Measurements from ENCODE around the gene NKD2. TPM values are rescaled to one million over a fixed set of nuclear protein-coding genes. Genes with fewer than 3 reads are reported as not detected.
"Not testable (repeated sequence)": the region's sequence is repeated elsewhere in the genome, so short reads cannot be mapped to it uniquely, and the experiment has no call there.

Gene NKD2, protein sequence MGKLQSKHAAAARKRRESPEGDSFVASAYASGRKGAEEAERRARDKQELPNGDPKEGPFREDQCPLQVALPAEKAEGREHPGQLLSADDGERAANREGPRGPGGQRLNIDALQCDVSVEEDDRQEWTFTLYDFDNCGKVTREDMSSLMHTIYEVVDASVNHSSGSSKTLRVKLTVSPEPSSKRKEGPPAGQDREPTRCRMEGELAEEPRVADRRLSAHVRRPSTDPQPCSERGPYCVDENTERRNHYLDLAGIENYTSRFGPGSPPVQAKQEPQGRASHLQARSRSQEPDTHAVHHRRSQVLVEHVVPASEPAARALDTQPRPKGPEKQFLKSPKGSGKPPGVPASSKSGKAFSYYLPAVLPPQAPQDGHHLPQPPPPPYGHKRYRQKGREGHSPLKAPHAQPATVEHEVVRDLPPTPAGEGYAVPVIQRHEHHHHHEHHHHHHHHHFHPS
- polyA plus RNA-seq (ENCODE audit: insufficient read length), result 15.6 TPM
- long read RNA-seq, donor 1, partial matches to known transcripts, result 0 of 7 reads
- long read RNA-seq, donor 1, other reads (novel, unspliced or antisense), result 0 of 7 reads
- long read RNA-seq, donor 2, result 0 reads
- long read RNA-seq, donor 3, partial matches to known transcripts, result 0 of 1 reads
- long read RNA-seq, donor 3, other reads (novel, unspliced or antisense), result 0 of 1 reads
- long read RNA-seq, donor 4, result 0 reads
- long read RNA-seq, donor 5, transcript NKD2-202 (10 exons, 2,155 nt), result major isoform, 5 of 6 reads
- long read RNA-seq, donor 5, partial matches to known transcripts, result 0 of 6 reads
- long read RNA-seq, donor 5, other reads (novel, unspliced or antisense), result 0 of 6 reads
- long read RNA-seq, donor 6, partial matches to known transcripts, result 0 of 1 reads
- long read RNA-seq, donor 6, other reads (novel, unspliced or antisense), result 0 of 1 reads
- long read RNA-seq, donor 7, partial matches to known transcripts, result 0 of 6 reads
- long read RNA-seq, donor 7, other reads (novel, unspliced or antisense), result 0 of 6 reads
- long read RNA-seq, donor 8, partial matches to known transcripts, result 0 of 1 reads
- long read RNA-seq, donor 8, other reads (novel, unspliced or antisense), result 0 of 1 reads

DNA sequence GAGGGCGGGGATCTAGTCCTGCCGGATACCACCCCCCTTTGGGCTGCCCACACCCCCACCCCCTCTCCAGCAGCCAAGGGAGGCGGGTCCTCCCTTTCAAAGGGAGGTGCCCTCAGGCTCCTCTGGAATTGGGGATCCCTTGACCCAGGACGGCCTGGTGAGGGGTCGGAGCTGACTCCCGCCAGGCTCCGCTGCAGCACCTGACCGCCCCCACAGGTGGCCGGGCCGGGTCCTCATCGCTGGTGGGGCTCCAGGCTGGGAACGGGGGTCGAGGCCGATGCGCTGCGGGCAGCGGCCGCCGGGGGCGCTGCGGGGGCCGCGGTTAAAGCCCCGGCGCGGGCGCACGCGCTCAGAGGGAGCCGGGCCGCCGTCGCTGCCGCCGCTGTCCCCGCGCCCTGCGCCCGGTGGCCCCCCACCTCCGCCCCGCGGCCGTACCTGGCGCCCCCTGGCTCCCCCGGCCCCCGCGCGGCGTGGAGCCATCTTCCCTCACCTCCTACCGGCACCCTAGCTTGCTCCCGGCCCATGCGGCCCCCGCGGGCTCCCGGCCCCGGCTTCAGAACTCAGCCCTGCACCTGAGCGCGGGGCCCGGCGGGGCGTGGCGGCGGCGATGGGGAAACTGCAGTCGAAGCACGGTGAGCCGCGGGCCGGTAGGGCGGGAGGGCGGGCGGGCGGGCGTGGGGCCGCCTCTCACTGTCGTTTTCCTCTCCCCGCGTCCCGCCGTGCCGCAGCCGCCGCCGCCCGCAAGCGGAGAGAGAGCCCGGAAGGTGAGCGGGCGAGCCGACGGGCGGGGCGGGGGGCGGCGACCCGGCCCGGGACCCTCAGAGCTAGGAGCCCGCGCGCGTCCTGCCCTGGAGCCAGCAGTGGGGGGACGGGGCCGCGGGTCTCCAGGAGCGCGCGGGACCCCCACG is at the start of gene NKD2:
TSS of gene NKD2 (plus strand) at position 352 of the 908 bp plus-strand sequence. CDS start at position 608, 256 bp downstream.
- DNase-seq, result peak; percentile 47

DNA sequence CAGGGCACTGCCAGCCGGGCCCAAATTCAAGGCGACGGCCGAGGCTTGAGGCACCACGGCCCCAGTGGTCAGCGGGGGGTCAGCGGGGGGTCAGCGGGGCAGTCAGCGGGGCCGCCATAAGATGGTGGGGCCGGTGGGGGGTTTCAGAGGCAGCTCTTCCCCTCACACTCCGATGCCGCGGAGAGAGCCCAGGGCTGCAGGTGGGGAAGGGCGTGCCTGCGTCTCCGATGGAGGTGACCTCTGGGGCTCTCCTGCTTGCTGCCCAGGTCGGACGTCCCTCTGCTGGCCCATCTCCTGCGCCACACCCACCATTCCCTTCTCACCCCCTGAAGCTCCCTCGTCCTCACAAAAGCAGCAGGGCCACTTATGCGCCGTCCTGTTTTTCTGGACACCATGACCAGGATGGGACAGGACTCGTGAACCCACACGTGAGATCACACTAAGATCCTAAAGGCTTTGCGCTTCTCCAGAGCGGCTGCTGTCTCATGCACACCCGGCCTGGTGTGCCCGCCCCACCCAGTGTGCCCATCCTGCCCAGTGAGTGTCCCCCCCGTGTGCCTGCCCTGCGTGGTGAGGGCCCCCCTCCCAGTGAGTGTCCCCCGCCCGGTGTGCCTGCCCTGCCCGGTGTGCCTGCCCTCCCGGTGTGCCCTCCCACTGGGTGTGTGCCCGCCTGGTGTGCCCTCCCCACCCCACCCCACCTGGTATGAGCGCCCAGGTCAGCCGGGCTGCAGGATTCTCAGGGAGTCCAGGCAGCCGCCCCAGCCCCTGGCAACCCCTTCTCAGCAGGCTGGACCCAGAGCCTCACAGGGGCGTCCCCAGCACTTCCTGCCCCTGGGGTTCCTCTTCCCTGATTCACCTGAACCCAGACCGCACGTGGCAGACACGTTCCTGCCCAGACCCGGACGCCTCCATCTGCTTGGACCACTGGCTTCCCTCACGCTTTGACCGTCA is 48.7 kb upstream of the NKD2 start:
- no peak for DNase-seq

DNA sequence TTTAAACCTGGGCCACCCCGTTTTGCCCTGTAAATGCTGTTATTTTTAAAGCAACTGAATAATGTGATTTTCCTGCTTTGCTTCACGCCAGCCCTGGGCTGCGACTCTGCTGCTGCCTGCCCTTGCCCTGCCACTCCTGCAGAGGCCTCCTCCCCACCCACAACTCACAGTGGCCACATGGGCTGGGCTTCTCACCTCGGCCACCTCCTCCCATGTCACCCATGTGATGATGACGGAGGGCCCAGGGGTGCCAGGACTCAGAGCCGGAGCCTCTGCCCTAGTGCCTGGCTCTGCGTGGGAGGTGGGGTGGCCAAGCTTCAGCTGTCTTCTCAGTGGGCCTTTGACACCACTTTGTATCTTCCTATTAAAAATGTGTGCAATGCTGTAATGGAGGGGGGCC is 48.1 kb upstream of the NKD2 start:
- DNase-seq, result no peak

DNA sequence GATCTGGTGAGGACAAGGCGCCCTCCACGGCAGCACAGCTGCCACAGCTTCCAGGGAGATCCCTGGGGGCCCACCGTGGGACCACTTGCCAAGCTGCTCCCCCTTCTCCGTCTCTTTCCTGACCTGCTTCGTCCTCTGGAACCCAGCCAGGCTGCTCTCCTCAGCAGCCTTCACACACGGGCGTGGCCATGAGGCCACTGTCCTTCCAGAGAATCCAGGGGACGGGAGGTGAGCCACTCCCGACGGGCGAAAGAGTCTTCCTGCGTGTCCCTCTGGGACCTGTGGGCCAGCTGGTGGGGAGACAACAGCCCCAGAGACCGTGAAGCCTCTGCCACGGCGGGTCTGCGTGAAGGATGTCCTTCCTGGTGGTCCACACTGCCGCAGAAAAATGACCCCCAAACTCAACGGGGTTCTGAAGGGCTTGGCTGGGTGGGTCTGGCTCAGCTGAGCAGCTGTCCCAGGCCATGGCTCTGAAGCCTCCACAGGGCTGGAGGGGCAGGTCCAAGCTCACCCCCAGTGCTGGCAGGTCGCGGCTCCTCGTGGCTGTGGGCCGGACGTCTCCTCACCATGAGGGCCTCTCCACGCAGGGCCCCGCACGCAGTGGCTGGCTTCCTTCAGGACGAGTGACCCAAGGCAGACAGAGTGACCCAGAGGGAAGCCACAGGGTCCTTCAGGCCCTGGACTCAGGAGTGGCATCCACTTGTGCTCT is 47.4 kb upstream of the NKD2 start:
- no peak for DNase-seq

DNA sequence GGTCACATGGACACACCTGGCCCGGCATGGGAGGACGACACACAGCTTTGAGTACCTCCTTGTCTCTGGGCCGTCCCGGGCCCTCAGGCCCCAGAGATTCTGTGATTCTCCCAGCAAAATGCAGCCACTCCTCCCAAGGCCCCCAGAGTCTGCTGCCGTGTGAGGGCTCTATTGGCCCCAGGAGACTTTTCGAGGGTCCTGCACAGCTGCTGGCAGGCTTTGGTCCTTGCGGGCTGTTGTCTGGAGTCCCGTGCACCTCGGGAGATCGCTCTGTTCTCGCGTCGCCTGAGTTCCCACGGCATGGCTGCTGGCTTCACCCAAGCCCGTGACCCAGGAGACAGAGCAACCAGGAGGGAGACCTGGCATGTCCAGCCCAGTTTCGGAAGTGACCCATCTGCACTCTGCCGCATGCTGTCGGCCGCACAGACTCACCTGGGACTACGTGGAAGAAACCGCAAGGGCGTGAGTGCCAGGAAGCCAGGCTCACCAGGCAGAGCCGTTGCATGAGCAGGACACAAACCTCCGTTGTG is 46.8 kb upstream of the NKD2 start:
- no peak for DNase-seq

DNA sequence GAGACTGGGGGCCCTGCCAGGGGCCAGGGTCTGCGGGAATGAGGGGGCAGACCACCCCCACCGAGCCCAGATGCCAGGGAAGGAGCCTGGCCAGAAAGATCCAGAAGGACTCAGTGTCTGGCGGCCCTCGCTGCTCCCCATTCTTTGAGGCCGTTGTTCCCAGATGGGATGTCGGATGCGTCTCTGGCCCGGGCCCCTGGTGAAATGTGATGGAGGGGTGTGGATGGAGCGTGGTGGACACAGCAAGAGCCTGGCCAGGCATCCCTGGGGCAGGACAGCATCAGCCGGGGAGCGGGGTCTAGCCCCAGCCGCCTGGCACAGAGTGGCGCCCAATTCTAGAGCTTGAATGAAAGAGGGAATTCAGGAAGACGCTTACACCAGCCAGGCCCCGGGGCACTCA is 46.2 kb upstream of the NKD2 start:
- no peak for DNase-seq

DNA sequence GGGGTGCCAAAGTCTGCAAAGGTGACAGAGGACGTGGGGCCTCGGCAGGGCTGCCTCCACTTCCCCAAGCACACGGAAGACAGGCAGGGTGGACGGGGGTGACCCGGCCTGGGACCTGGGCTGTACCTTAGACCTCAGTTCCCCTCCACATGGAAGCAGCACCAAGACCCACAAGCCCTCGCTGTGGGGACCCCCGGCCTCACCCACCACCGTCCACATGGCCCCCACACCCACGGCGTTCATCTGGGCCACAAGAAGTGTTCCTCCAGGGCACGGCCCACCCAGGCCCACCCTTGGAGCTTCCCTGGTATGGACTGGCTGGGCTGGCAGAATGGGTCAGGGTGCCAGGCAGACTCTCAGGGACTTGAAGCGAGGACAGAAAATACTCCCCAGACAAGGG is 45.8 kb upstream of the NKD2 start:
- no peak for DNase-seq

DNA sequence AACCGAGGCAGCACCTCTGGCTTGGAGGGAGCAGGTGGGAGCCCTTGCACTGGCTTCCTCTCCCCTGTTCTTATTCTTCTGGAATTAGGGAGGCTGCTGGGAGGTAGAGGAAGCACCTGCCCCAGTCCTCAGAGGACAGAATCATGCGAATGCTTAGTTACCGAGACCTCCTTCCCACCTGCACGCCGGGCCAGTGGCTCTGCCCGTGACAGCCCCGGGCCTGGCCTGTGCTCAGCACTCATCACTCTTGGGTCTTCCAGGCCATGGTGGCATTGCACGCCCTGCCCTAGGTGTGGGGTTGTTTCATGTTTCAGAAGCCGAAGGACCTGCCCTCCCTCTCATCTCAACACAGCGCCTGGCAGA is 45.3 kb upstream of the NKD2 start:
- no peak for DNase-seq

DNA sequence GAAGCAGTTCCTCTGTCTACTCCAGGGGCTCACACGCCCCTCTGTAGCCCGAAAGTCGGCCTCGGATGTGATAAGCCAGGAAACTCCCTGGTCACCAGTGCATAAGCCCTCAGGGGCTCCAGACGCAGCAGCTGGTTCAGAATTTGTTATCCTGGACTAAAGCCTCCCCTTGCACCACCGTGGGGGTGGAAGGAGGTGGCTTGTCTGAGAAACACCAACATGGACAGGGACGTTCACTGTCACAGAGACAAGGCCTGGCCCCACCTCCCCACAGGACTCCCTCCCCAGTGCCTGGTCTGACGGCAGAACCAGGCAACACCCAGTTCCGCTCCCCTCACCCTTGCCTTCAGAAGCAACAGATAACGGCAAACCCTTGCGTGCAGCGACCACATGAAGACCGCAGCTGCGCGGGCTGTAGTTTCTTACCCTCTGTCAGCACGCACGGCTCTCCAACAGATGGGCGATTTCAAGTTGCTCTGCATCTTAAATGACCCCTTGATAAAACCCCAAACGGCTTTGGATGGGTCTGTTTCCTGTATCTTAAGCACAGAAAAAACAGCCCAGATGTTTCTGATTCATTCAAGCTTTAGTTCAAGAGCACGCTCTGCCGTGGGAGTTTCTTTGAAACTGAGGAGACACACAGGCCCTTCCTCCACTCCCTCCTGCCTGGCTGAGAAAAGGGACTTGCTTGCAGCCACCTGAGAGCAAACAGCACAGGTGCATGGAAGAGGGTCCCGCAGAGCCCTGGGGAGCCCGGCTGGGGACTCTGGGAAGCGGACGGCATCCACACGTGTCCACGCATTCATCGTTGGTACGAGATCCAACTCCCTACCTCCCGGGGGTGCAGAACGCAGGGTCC is 44.7 kb upstream of the NKD2 start:
- peak; percentile 71 for DNase-seq

DNA sequence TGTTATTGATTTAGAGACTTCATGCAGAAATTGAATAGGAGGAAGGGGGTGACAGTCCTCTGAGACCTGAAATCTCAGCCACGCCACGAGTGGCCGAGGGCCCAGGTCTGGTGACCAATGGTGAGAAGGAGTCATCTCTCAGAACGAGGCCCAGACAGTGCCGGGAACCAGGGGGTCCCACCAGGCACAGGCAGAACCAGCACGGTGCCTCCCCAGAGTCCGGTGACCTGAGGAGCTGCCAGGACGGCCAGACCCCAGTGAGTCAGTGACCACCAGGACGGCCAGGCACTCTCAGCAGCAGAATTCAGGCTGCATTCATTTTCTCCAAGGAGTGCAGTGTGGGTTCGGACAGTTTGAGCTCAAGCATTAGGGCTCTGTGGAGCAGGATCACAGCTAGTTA is 43.8 kb upstream of the NKD2 start:
- no peak for DNase-seq

DNA sequence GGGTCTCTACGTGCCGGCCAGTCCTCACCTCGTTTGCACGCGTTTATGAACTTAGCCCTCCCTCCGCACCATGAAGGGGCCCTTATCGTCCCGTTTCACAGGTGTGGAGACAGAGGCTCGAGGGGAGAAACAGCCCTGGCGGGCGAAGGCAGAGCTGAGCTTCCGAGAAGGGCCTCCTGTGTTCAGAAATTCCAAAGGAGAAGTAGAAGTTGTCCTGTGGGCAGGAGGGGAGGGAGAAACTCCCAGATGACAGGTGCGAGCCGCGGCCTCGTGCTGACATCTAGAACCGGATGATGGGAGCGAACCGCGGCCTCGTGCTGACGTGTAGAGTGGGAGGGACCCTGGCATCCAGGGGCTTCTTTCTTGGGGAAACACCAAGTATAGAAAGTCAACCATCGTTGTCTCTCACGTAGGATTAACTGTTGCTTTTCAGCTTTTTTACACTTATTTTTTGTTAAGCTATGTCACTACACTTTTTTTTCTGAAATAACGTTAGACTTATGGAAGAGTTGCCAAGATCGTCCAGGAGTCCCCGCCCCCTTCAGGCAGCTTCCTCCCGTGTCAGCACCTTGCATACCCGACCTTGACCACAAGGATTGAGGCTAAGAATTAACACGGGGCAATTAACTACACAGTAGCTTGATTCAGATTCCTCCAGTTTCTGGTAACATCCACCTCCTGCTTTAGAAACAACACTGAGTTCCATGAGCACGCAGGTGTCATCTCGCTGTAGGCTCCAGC is 42.8 kb upstream of the NKD2 start:
- DNase-seq, result no peak

DNA sequence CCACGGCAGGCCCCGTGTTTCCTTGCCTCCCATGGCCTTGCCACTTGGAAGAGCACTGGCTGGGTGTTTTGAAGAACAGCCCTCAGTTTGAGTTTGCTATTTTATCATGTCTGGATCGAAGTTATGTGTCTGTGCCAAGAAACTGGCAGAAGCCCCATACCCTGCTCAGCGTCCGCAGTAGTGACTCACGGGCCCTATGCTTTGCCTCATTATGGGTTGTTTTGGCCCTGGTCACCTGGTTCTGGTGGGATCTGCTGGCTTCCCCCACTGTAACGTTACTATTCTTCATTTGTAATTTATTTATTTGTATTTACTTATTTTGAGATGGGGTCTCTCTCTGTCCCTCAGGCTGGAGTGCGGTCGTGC is 42.3 kb upstream of the NKD2 start:
- DNase-seq, result no peak

DNA sequence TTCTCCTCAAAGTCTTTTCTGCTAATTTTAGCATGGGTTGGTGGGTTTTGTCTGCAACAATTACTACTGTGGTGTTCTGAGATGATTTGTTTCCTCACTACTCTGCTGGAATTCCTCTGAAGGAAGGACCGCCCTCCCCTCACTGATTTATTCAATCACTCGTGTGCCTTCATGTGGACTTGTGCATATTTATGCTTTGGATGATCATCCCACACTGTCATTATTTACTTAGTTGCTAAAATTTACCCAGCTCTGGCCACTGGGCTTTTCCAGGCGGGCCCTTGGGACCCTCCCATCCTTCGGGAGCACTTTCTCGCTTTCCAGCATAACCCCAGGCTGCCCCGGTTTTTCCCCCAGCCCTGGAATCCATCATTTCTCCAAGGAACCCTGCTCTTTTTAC is 41.7 kb upstream of the NKD2 start:
- DNase-seq, result no peak

DNA sequence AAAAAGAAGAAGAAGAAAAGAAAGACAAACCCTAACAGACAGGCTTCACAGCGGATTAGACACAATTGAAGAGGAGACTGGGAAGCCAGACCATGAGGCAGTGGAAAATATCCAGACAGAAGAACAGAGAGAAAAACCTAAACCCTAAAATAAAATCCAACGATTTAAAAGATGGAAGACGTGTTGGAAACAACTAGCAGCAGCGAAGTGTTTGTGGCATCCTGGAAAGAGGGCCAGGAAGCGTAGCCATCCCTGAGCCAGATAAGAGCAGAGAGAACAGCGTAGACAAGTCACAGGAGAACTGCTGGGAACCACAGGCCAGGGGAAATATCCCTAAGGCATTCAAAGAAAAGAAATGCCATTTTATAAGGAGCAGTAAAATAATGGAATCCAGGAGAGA is 39.7 kb upstream of the NKD2 start:
- no peak for DNase-seq

DNA sequence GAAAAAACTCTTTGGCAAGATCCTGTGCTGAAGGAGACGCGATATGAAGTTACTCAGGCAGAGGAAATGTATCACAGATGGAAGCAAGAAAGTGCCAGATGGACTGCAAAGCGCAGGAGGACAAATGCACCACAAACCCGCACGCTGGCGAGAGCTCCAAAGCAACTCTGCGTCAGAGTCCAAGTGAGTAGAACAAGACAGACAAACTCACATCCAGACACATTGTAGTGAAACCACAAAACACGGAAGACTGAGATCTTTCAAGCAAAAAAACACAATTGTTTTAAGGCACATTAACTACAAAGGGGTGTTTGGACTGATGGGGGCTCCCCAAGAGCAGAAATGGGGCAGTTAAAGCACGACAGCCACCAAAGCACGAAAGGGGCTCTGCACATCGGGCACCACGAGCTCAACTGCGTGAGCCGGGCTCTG is 39.2 kb upstream of the NKD2 start:
- DNase-seq, result no peak

DNA sequence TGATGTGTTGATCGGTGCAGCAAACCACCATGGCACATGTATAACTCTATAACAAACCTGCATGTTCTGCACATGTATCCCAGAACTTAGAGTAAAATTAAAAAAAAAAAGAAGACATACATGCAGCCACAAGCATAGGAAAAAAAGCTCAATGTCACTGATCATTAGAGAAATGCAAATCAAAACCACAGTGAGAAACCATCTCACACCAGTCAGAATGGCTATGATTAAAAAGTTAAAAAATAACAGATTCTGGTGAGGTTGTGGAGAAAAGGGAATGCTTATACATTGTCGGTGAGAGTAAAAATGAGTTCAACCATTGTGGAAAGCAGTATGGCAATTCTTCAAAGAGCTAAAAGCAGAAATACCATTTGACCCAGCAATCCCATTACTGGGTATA is 36.0 kb upstream of the NKD2 start:
- DNase-seq, result not testable (repeated sequence)

DNA sequence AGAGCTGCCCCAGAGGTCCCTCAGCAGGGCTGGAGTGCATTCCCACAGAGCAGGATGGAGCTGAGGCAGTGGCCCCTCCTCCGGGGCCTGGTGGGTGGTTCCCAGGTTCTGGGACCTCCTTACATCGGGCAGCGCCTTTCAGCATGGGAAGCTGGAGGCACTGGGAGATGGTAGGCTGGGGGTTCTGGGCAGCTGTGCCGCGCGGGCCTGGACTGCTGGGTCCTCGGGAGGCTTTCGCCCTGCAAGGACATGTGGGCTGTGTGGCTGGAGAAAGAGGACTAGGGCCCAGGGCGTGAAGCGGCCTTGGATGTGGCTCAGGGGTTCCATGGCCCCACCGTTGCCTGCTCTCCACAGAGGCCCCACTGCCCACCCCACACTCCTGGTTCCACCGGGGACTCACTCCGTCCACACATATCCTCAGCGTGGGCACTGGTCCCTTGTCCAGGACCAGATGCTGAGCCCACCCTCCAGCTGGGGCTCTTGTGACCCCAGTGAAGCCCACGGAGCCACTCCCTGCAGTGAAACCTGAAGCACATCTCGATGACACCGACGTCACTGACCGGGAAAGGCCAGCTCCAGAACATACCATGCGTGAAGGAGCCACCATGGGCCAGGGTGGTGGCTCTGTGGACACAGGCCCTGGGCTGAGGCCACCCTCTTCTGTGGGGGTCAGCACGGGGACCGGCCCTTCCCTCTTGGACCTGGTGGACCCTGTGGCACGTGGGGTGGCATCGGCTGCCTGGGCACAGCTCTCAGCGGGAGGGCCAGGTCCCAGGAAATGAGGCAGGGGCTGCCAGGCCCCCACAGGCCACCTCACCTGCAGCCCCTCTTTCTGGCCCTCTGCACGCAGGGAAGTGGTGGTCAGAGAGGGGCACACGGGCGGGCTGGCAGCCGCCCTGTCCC is 31.5 kb upstream of the NKD2 start:
- DNase-seq, result no peak
